Lower leg skin (tissue), 4 donors: Measurements from ENCODE around the gene ATP6V1G3. TPM values are rescaled to one million over a fixed set of nuclear protein-coding genes. Genes with fewer than 3 reads are reported as not detected.

Experiments
- DNase-seq, 2 donors: peaks; one replicate each; pipeline ENCODE4 v3.0.0-alpha.2; 2019; ENCODE audit warnings: low spot score in 2 of 2
- H3K4me3 ChIP-seq: fragments of 200-600 bp; sonication (generic); 2 replicates; pipeline ENCODE4 v1.5.1; 2017; ENCODE audit warnings: mild to moderate bottlenecking, low read depth; ENCODE audit not compliant: poor library complexity, severe bottlenecking
- CTCF ChIP-seq, 3 donors: fragments of 450-650 bp; IDR thresholded peaks; one replicate each; pipeline ENCODE4 v1.5.1; 2016; ENCODE audit warnings: antibody characterized with exemption in 3 of 3, mild to moderate bottlenecking in 3 of 3, moderate library complexity in 2 of 3
- POLR2A ChIP-seq, 2 donors: fragments of 450-650 bp; IDR thresholded peaks; one replicate each; pipeline ENCODE4 v1.6.1; 2016 to 2017; ENCODE audit warnings: antibody characterized with exemption in 2 of 2, mild to moderate bottlenecking in 1 of 2, moderate library complexity in 1 of 2
- WGBS, 2 donors: methylation state at CpG; one replicate each; pipeline ENCODE4 v1.1.5; 2018; 5-methylcytosine and 5-hydroxymethylcytosine counted together
- intact Hi-C: fragments of 100-400 bp; cut with DNase I; formaldehyde crosslinking; loops from one replicate; pipeline ENCODE4 v1.15.0; 2023; ENCODE audit warnings: low total_unique reads
- total RNA-seq, 4 donors: library from RNA; depleted of rRNA; stranded (reverse); fragments of >200 nt; gene quantifications; one replicate each; pipeline ENCODE4 v1.1.0, GENCODE V29; 2016

ATP6V1G3 gene
- total RNA-seq, 4 donors from 2014 or later, result not detected

- no peak for DNase-seq
- H3K4me3 ChIP-seq, result no peak overlapping the region
- intact Hi-C loops, result no loop called here
- 60% methylated on average over 1 of the region's 1 CpG for WGBS, 2 donors
- TF ChIP-seq CTCF (IDR thresholded peaks at IDR 0.05) (no peak), POLR2A (IDR thresholded peaks at IDR 0.05) (no peak)
Measured at GRCh38 chr1:198575292-198575691, 34.8 kb upstream of the ATP6V1G3 start.

GRCh38 chr1:198574325-198574724 is 33.8 kb upstream of the ATP6V1G3 start:
- intact Hi-C loops, result no loop called here
- TF ChIP-seq CTCF (IDR thresholded peaks at IDR 0.05), result no peak
- no peak overlapping the region for H3K4me3 ChIP-seq
- 84 to 90% methylated on average over 1 of the region's 1 CpG for WGBS, 2 donors
- DNase-seq, result no peak

GRCh38 chr1:198564716-198565115 is 24.2 kb upstream of the ATP6V1G3 start:
- DNase-seq, result no peak
- intact Hi-C loops, result no loop called here
- no peak overlapping the region for H3K4me3 ChIP-seq
- TF ChIP-seq CTCF (IDR thresholded peaks at IDR 0.05), result no peak
- TF ChIP-seq POLR2A (IDR thresholded peaks at IDR 0.05), result no peak
- 90 to 91% methylated on average over 1 of the region's 1 CpG for WGBS, 2 donors

- no peak overlapping the region for H3K4me3 ChIP-seq
- DNase-seq, result no peak
- intact Hi-C loops, result no loop called here
- TF ChIP-seq CTCF (IDR thresholded peaks at IDR 0.05) (no peak), POLR2A (IDR thresholded peaks at IDR 0.05) (no peak)
Measured at GRCh38 chr1:198564157-198564556, 23.7 kb upstream of the ATP6V1G3 start.

- intact Hi-C loops, result no loop called here
- DNase-seq, result no peak
- 21 to 22% methylated on average over 1 of the region's 1 CpG for WGBS, 2 donors
- H3K4me3 ChIP-seq, result no peak overlapping the region
- no peak for TF ChIP-seq POLR2A (IDR thresholded peaks at IDR 0.05)
- TF ChIP-seq CTCF (IDR thresholded peaks at IDR 0.05), result no peak
Measured at GRCh38 chr1:198563583-198563982, 23.1 kb upstream of the ATP6V1G3 start.

GRCh38 chr1:198560161-198560560 is 19.7 kb upstream of the ATP6V1G3 start:
- no peak overlapping the region for H3K4me3 ChIP-seq
- TF ChIP-seq POLR2A (IDR thresholded peaks at IDR 0.05) (no peak), CTCF (IDR thresholded peaks at IDR 0.05) (no peak)
- DNase-seq, result no peak
- intact Hi-C loops, result no loop called here
- 15 to 28% methylated on average over 2 of the region's 2 CpGs for WGBS, 2 donors
